Activated CD4-positive, alpha-beta memory T cell treated with anti-CD3 and anti-CD28 coated beads for 36 hours (primary cell): ENCODE results near the gene HSCB. TPM values are rescaled to one million over a fixed set of nuclear protein-coding genes. Genes with fewer than 3 reads are reported as not detected.
A peak's percentile ranks its signal among the peaks of the same experiment; 100 is the strongest.
"Not testable (repeated sequence)": the region's sequence is repeated elsewhere in the genome, so short reads cannot be mapped to it uniquely, and the experiment has no call there.

Experiments
- CTCF ChIA-PET: fragments of 350-600 bp; sonication (Branson Sonifier 250); formaldehyde crosslinking; loops from one replicate; lab custom pipeline; 2021; ENCODE audit warnings: antibody characterized with exemption, inconsistent platforms; lab: Charles Lee
- POLR2A ChIA-PET: fragments of 350-600 bp; sonication (Branson Sonifier 250); formaldehyde crosslinking; loops from one replicate; lab custom pipeline; 2021; ENCODE audit warnings: antibody characterized with exemption; lab: Charles Lee
- DNase-seq: peaks from one replicate; pipeline ENCODE4 v3.0.0-alpha.2; 2020
- H3K27ac Mint-ChIP-seq: one replicate; pipeline ENCODE4 v1.8.0; 2021; ENCODE audit warnings: mixed read lengths
- H3K27me3 Mint-ChIP-seq: one replicate; pipeline ENCODE4 v1.8.0; 2021; ENCODE audit warnings: mixed read lengths
- H3K36me3 Mint-ChIP-seq: one replicate; pipeline ENCODE4 v1.8.0; 2021; ENCODE audit warnings: mixed read lengths
- H3K4me1 Mint-ChIP-seq: one replicate; pipeline ENCODE4 v1.8.0; 2021; ENCODE audit warnings: low read depth, mixed read lengths
- H3K4me3 Mint-ChIP-seq: one replicate; pipeline ENCODE4 v1.8.0; 2021; ENCODE audit warnings: mild to moderate bottlenecking, mixed read lengths
- H3K9me3 Mint-ChIP-seq: one replicate; pipeline ENCODE4 v1.8.0; 2021; ENCODE audit warnings: mixed read lengths
- intact Hi-C: fragments of 100-400 bp; cut with micrococcal nuclease; formaldehyde crosslinking; loops from one replicate; pipeline ENCODE4 v1.15.1; 2023
- total RNA-seq, 2 experiments: library from RNA; stranded (reverse); gene quantifications; one replicate each; pipeline ENCODE4 v1.2.3, GENCODE V29; 2021

HSCB gene
- total RNA-seq, 2 experiments from 2014 or later, result 16.5 to 18.1 TPM

- intact Hi-C loops, result no loop called here
- ChIA-PET CTCF (interaction anchor here (0.5 to 1.9 kb wide), 5 partner anchors 9 to 246 kb away, joined by 3 to 4 read pairs (median 4); no protein-coding TSS in a partner anchor), POLR2A (interaction anchor here (0.6 to 2.9 kb wide), 3 partner anchors 8 to 91 kb away, joined by 3 to 13 read pairs (median 5); partner anchors contain the start of gene CCDC117)
- peaks cover 61% of the 10 kb centered on the region for H3K36me3 Mint-ChIP-seq
- H3K9me3 Mint-ChIP-seq, result no peaks in the 10 kb centered on the region
- no peaks in the 10 kb centered on the region for H3K27me3 Mint-ChIP-seq
- H3K4me1 Mint-ChIP-seq, result peaks cover 67% of the 10 kb centered on the region
- peak overlapping the region; percentile 1 for H3K4me3 Mint-ChIP-seq
- H3K27ac Mint-ChIP-seq, result no peak overlapping the region
- DNase-seq, result no peak
These were observed 53.3 kb downstream of the HSCB start for GRCh38 chr22:28795071-28795693.

- intact Hi-C loops, result no loop called here
- Mint-ChIP-seq H3K4me1 (peaks cover 62% of the 10 kb centered on the region), H3K27ac (peak overlapping the region; percentile 75), H3K27me3 (no peaks in the 10 kb centered on the region), H3K9me3 (no peaks in the 10 kb centered on the region), H3K36me3 (peaks cover 65% of the 10 kb centered on the region), H3K4me3 (peak overlapping the region; percentile 47)
- no peak for DNase-seq
- ChIA-PET CTCF (interaction anchor here (1.5 kb wide), 1 partner anchor 32 kb away, joined by 5 read pairs; no protein-coding TSS in a partner anchor), POLR2A (interaction anchor here (1.6 to 2.9 kb wide), 2 partner anchors 9 to 23 kb away, joined by 5 to 13 read pairs; partner anchors contain the start of gene CCDC117)
These were observed 54.4 kb downstream of the HSCB start for GRCh38 chr22:28795932-28796856.

GRCh38 chr22:28798810-28799605 is 57.2 kb downstream of the HSCB start:
- intact Hi-C loops, result loop anchor here (1.0 kb wide), 5 partner anchors 12 to 110 kb away; partner anchors contain the start of genes HSCB and ZNRF3
- ChIA-PET CTCF (interaction anchor here (0.8 to 6.5 kb wide), 7 partner anchors 8 to 444 kb away, joined by 3 to 41 read pairs (median 6); partner anchors contain the start of gene CCDC117), POLR2A (interaction anchor here (0.7 to 4.1 kb wide), 10 partner anchors 9 to 880 kb away, joined by 3 to 70 read pairs (median 7); partner anchors contain the start of genes CCDC117, CHEK2, HSCB and PITPNB)
- Mint-ChIP-seq H3K27me3 (no peaks in the 10 kb centered on the region), H3K4me3 (peak overlapping the region; percentile 94), H3K27ac (peak overlapping the region; percentile 96), H3K9me3 (no peaks in the 10 kb centered on the region), H3K36me3 (peaks cover 58% of the 10 kb centered on the region), H3K4me1 (peaks cover 57% of the 10 kb centered on the region)
- DNase-seq, result peak; percentile 58

GRCh38 chr22:28799606-28800307 is 57.9 kb downstream of the HSCB start:
- Mint-ChIP-seq H3K36me3 (peaks cover 52% of the 10 kb centered on the region), H3K27ac (peak overlapping the region; percentile 96), H3K9me3 (no peaks in the 10 kb centered on the region), H3K4me3 (peak overlapping the region; percentile 94), H3K27me3 (no peaks in the 10 kb centered on the region), H3K4me1 (peaks cover 51% of the 10 kb centered on the region)
- ChIA-PET POLR2A (interaction anchor here (0.7 to 4.1 kb wide), 14 partner anchors 8 to 881 kb away, joined by 3 to 70 read pairs (median 6); partner anchors contain the start of genes CCDC117, CHEK2, EWSR1 and HSCB), CTCF (interaction anchor here (1.0 to 6.5 kb wide), 7 partner anchors 9 to 443 kb away, joined by 3 to 41 read pairs (median 6); partner anchors contain the start of gene CCDC117)
- intact Hi-C loops, result loop anchor here (1.0 kb wide), 5 partner anchors 12 to 110 kb away; partner anchors contain the start of genes HSCB and ZNRF3
- DNase-seq, result peak; percentile 52

- H3K36me3 Mint-ChIP-seq, result peaks cover 46% of the 10 kb centered on the region
- intact Hi-C loops, result no loop called here
- POLR2A ChIA-PET, result interaction anchor here (0.7 to 4.1 kb wide), 14 partner anchors 8 to 881 kb away, joined by 3 to 70 read pairs (median 5); partner anchors contain the start of genes CCDC117, CHEK2, EWSR1 and HSCB
- CTCF ChIA-PET, result interaction anchor here (0.6 to 6.5 kb wide), 6 partner anchors 12 to 443 kb away, joined by 3 to 41 read pairs (median 18); partner anchors contain the start of gene CCDC117
- H3K27me3 Mint-ChIP-seq, result no peaks in the 10 kb centered on the region
- H3K27ac Mint-ChIP-seq, result peak within 1 kb of the TSS; percentile 96
- H3K4me1 Mint-ChIP-seq, result peaks cover 46% of the 10 kb centered on the region
- H3K9me3 Mint-ChIP-seq, result no peaks in the 10 kb centered on the region
- peak; percentile 92 for DNase-seq
- H3K4me3 Mint-ChIP-seq, result peak within 1 kb of the TSS; percentile 94
These were observed 58.6 kb downstream of the HSCB start, which contains the start of gene XBP1 for GRCh38 chr22:28800308-28801041. XBP1 (minus strand) TSS chr22:28800569.

- peaks cover 32% of the 10 kb centered on the region for H3K36me3 Mint-ChIP-seq
- peaks cover 34% of the 10 kb centered on the region for H3K4me1 Mint-ChIP-seq
- peak overlapping the region; percentile 80 for H3K27ac Mint-ChIP-seq
- peak overlapping the region; percentile 75 for H3K4me3 Mint-ChIP-seq
- H3K27me3 Mint-ChIP-seq, result no peaks in the 10 kb centered on the region
- intact Hi-C loops, result loop anchor here (1.0 kb wide), 1 partner anchor 10 kb away; no protein-coding TSS in a partner anchor
- POLR2A ChIA-PET, result interaction anchor here (0.6 to 4.1 kb wide), 5 partner anchors 10 to 376 kb away, joined by 4 to 70 read pairs (median 21); partner anchors contain the start of genes CCDC117, CHEK2 and HSCB
- no peak for DNase-seq
- CTCF ChIA-PET, result interaction anchor here (0.6 to 6.5 kb wide), 5 partner anchors 10 to 1034 kb away, joined by 3 to 41 read pairs (median 4); no protein-coding TSS in a partner anchor
- no peaks in the 10 kb centered on the region for H3K9me3 Mint-ChIP-seq
These were observed 60.2 kb downstream of the HSCB start for GRCh38 chr22:28801845-28802594.

GRCh38 chr22:28802595-28803123 is 60.8 kb downstream of the HSCB start:
- H3K9me3 Mint-ChIP-seq, result no peaks in the 10 kb centered on the region
- peaks cover 26% of the 10 kb centered on the region for H3K36me3 Mint-ChIP-seq
- ChIA-PET POLR2A (interaction anchor here (1.0 to 4.1 kb wide), 4 partner anchors 9 to 61 kb away, joined by 4 to 70 read pairs (median 12); partner anchors contain the start of genes CCDC117, CHEK2 and HSCB), CTCF (interaction anchor here (0.6 to 6.5 kb wide), 4 partner anchors 9 to 1034 kb away, joined by 3 to 41 read pairs (median 17); no protein-coding TSS in a partner anchor)
- no peaks in the 10 kb centered on the region for H3K27me3 Mint-ChIP-seq
- peaks cover 29% of the 10 kb centered on the region for H3K4me1 Mint-ChIP-seq
- intact Hi-C loops, result loop anchor here (1.0 kb wide), 1 partner anchor 10 kb away; no protein-coding TSS in a partner anchor
- peak overlapping the region; percentile 80 for H3K27ac Mint-ChIP-seq
- no peak for DNase-seq
- peak overlapping the region; percentile 75 for H3K4me3 Mint-ChIP-seq

- H3K27ac Mint-ChIP-seq, DNase-seq, H3K4me3 Mint-ChIP-seq, intact Hi-C loops, H3K9me3 Mint-ChIP-seq, H3K27me3 Mint-ChIP-seq, POLR2A ChIA-PET: not testable (repeated sequence)
- H3K4me1 Mint-ChIP-seq, result peaks cover 37% of the 10 kb centered on the region
- CTCF ChIA-PET, result interaction anchor here (0.7 kb wide), 1 partner anchor 121 kb away, joined by 4 read pairs; no protein-coding TSS in a partner anchor
- H3K36me3 Mint-ChIP-seq, result peaks cover 13% of the 10 kb centered on the region
These were observed 63.6 kb downstream of the HSCB start for GRCh38 chr22:28805426-28805825.
